SIG-M5 treated with dmso at 0.1 percent for 504 hours (cell line): ENCODE measurements around the gene RNU2-63P.
"Not testable (repeated sequence)": the region's sequence is repeated elsewhere in the genome, so short reads cannot be mapped to it uniquely, and the experiment has no call there.

Experiments
- DNase-seq: peaks from one replicate; lab custom pipeline; 2025; ENCODE audit not compliant: unreplicated experiment; lab: John Stamatoyannopoulos, UW

Gene RNU2-63P

DNA sequence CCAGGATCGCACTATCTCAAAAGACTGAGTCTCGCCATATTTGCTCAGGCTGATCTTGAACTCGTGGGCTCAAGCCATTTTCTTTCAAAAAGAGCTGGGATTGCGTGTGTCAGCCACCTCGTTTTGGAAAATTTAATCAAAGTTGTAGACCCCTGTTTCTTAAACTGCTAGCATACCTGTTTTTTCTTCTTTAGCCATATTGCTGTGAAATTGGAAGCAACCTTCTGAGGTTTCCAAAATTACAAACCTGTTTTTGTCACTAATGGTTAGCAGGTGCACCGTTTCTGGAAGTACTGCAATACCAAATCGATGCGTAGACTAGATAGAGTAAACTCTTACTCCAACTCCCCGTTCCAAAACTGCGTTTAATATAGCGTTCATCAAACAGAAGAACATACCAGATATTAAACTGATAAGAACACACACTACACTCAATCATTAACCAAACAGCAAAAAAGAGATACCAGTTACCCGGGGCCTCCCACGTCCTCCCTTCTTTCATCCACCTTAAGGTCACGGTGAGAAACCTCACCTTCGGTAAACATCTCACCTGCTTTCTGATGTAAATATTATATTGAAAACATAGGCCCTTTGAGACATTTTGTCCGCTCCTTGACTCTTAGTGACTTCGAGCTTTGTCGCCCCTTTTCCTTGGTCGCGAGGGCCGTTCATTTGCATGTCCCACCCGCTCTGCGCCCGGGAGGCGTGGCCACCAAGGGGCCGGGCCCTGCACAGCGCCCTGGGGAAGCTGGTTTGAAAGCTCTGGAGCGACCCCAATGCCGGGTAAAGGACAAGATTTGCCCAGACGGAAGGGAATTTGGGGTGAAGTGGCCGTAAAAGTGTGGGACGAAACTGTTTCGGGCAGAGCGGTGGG is at the start of gene RNU2-63P:
Gene RNU2-63P (minus strand): TSS at position 462 of the 874 bp plus-strand sequence.
- peak; percentile 93 for DNase-seq

DNA sequence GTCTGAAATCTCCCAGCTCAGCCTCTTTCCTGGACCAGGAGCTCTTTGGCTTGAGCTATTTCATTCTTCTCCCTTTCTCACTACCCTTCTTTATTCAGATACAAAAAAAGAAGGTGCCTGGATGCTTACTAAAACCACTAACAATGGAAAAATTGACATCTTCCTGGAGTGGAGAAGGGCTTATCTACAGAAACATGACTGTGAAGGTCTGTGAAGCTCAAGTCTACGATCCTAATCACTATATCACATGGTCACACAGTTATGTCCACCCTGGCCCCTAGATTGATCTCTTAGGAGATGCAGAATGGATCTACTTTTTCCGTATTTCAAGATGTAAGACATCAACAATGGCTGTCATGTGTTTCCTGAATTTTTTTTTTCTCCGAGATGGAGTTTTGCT is 44.9 kb upstream of the RNU2-63P start:
- DNase-seq, result no peak

DNA sequence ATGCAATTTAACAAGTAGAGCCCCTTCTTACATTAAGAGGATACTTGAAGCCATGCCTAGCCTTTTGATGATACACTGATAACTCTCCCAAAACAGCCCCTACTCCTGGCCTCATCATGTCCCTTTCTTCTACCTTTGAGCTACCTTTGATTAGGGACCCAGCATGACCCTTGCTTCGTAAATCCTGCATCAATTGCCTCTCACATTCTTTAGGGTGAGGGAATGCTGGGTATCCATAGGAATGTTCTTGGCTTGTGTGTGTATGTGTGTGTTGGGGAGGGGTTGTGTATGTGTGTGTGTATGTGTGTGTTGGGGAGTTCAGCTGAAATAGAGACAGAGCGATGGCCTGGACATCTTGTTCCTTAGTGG is 44.5 kb upstream of the RNU2-63P start:
- no peak for DNase-seq

DNA sequence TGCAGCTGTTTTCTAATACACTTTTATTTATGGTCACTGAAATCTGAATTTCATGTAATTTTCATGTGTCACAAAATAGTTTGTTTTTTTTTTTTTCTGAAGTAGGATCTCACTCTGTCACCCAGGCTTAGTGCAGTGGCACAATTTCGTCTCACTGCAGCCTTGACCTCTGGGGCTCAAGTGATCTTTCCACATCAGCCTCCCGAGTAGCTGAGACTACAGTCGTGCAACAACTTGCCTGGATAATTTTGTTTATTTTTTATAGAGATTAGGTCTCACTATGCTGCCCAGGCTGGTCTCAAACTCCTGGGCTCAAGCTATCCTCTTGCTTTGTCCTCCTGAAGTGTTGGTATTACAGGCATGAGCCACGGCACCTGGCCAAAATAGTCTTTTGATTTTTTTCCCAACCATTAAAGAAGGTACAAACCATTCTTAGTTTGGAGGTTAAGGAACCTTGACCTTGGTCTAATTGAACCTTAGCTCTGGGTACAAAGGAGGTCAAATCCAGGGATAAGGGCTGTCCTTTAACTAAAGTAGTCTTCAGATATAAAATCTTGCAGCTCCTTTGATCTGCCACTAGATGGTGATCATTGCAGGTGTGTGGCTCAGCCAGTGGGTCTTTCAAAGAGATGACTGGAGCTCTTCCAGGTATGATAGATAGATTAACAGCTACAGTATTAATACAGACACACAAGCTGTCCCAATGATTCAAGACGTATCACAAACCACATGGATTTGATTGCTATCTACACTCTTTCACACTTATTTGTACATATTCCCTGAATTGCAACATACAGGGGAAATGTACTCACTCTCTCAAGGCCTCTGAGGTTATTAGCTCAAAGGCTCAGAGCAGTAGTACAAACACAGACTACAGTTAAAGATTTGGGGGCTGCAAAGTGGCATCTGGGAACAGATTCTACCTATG is 43.9 kb upstream of the RNU2-63P start:
- DNase-seq, result peak; percentile 70

DNA sequence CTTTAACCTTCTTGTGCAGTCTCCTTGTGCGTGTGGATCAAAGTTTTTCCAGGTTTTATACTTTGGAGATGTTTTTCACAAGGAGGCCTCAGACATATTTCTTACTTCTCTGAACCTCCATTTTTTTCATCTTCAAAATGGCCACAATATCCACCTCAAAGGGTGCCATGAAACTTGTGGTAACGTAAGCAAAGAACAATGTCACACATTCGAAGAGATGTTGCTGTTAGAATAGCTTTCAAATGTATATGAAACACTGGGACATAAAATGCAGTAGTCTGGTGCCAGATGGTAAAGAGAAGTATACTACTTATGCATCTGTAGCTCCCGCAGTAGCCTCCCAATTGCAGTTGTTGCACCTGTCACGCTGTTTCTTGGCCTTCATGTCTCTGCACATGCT is 41.8 kb upstream of the RNU2-63P start:
- no peak for DNase-seq

DNA sequence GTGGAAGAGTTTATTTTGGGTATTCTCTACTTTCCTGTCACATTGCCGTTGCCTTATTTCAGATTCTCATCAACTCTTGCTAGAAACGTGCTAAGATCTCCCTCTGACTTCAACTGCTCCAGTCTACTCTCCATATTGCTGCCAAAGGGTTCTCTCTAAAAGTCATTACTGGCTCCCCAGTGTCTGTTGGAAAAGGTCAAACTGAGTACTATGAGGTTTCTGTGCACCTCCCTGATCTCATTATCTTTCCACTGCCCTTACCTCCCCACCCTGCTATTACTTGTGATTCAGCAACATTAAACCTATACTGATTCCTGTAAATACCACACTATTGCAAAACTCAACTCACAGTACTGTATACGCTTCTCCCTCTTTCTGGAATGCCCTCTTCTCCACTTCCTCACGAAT is 41.1 kb upstream of the RNU2-63P start:
- DNase-seq, result no peak

DNA sequence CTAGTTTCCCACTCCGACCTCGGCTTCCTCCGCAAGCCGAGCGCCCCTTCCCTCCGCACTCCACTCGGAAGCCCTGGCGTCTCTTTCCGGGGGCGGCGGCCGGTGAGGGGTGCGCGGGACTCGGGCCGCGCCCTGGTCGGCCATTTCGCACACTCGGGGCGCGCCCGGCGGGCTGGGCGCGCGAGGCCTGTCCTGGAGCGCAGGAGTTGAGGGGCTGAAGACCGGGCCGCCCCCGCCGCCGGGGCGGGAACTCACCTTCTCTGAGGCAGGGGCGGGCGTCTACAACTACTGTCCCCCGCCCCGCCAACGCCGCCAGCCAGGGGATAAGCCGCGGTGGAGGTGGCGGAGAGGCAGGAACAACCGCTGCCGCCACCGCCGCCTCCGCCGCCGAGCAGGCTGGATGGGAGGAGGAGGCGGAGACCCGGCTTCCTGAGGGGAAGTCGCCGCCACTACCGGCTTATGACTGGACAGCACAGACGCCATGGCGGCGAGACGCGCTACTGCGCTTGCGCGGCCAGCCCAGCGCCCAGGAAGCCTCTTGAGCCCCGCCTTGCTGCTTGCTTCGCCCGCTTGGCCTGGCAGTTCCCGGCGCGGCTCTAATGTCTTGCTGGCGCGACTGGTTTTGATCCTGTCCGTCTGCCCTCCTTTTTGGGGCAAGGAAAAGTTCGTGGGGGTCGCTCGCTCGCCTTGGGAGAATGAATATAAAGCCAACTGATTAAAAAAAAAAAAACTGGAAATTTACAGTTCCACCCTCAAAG is 39.2 kb upstream of the RNU2-63P start, which contains the start of gene KRCC1:
Gene KRCC1 (minus strand): TSS at position 413 of the 758 bp plus-strand sequence. CDS start 27,220 bp downstream, outside the sequence.
- peak; percentile 90 for DNase-seq

DNA sequence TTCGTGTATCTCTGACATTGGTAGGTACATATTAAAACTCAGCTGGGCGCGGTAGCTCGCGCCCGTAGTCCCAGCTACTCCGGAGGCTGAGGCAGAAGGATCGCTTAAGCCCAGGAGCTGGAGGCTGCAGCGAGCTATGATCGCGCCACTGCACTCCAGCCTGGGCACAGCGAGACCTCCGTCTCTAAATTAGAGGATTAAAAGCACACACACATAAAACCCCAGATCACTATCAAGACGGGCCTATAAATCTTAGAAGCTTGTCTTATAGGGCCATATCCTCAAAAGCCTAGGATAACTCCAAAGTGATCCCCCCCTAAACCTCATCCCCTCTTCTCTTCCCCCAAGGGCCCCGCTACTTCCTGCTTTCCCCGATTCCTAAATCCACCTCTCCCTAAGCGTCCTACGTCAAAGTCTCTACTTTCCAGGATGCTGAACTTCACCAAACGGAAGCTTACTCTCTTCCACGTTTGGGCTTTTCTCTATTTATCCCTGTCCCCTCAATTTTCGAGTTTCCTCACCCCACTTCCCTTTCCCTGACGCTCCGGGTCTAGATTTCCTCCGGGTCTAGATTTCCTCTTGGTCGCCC is 38.5 kb upstream of the RNU2-63P start:
- no peak for DNase-seq

DNA sequence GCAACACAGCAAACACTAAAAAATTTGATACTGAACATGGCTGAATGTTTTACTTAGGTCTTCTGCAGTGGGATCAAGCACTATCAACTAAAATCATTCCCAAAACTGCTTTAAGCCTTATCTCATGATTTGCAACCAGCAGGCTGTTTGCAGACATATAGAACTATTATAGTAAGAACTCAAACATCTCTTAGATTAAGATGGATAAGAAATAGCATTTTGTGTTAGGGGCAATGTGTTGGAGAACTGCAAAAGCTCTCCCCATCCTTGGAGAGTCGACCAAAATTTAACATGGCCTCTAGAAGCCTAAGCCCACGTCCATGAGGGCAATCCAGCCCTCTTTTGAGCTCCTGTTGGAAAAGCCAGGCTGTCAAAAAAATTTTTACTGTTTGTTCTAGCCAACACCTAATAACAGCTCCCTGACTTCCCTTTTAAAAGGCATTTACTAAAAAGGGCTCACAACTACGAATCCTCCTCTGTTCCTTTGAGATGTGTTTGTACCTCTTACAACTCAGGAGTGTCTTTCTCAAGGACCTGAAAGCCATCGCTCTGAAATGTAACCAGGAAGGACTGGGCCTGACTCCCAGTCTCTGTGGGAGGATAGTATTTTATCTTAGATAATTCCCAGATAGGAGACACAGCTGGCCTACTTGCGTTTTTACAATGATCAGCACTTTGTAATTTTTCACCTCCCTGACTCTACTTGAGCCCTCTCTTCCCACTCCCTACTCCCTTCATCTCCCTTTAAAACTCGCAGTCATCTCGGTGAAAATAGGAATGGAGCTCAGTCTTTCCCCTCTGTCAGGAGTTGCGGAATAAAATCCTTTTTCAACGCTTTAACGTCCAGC is 37.8 kb upstream of the RNU2-63P start:
- no peak for DNase-seq

DNA sequence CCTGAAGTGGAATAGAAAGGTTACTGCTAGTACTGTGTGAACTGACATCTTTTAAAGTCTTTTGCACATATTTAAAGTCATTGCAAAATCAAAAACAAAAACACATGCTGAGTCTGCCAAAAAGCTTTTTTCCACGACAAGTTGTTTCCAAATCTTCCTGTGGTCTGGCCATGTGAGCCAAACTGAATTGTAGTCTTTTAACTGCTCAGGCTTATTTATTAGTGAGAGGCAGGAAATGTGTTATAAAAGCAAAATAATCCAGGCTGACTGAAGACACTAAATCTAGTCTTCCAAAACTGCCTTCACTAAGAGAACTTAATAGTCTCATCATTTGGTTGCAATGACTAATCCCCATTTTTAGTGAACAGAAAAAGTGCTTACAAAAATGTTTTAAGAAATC is 36.9 kb upstream of the RNU2-63P start:
- DNase-seq, result no peak

DNA sequence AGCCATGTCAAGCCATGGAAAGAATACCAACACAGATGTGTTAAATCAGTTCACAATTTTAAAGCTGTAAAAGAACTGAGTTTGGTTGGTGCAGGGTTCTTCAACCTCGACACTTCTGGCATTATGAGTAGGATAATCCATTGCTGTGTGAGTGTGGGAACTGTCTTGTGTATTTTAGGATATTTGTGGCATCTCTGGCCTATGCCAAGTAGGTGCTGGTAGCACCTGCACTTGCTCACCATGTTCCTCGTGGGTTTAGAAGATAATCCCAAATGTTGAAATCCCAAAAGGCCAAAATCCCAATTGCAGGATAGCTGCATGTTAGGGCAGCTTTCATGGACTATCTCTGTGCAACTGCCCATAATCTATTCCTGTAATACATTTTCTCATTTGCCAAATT is 35.4 kb upstream of the RNU2-63P start:
- DNase-seq, result no peak

DNA sequence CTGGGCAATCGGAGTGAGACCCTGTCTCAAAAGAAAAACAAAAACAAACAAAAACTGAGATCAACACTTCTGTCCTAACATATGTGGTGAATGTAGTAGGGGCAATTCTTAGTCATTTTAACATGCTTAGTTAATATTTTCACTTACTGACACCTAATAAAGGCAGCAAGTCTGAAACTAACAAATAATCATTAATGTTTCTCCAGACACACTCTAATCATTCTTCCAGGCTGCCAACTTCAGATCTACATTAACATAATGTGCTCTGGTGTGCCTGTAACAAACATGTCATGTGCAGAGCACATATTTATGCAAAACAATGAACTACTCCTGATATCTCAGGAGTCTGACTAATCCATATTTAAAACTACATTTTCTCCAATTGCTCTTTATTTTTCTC is 33.3 kb upstream of the RNU2-63P start:
- DNase-seq, result no peak

DNA sequence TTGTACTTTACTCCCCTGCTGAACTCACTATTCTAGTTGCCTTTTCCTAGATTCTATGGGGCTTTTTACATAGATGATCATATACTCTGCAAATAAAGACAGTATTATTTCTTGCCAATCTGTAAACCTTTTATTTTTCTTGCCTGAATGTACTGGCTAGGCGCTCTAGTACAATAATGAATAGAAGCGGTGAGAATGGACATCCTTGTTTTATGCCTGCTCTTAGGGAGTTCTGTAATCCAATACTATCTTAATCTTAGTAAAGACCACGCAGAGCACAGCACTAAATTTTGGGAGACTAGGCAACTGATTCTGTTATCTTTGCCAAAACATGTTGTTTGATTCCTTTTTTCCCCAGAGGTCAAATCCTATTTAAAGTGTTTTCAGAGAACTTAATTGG is 32.2 kb upstream of the RNU2-63P start:
- DNase-seq, result no peak

DNA sequence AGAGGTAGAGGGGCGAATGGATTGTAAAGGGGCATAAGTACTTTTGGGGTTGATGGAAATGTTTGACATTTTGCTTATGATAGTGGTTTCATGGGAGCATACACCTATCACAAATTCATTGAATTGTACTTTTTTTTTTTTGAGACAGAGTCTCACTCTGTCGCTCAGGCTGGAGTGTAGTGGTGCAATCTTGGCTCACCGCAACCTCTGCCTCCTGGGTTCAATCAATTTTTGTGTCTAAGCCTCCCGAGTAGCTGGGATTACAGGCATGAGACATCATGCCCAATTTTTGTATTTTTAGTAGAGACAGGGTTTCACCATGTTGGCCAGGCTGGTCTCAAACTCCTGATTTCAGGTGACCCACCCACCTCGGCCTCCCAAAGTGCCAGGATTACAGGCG is 29.2 kb upstream of the RNU2-63P start:
- DNase-seq, result not testable (repeated sequence)

DNA sequence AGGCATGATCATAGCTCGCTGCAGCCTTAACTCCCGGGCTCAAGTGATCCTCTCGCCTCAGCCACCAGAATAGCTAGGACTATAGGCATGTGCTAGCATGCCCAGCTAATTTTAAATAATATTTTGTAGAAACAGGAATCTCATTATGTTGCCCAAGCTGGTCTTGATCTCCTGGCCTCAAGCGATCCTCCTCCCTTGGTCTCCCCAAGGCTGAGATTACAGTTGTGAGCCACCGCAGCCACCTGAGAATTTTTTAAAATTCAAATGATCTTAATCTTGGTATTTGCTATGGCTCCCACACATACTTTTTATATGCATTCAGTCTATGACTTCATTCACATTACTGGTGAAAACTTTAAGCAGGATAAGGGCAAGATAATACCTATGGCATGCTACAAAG is 26.1 kb upstream of the RNU2-63P start:
- no peak for DNase-seq

DNA sequence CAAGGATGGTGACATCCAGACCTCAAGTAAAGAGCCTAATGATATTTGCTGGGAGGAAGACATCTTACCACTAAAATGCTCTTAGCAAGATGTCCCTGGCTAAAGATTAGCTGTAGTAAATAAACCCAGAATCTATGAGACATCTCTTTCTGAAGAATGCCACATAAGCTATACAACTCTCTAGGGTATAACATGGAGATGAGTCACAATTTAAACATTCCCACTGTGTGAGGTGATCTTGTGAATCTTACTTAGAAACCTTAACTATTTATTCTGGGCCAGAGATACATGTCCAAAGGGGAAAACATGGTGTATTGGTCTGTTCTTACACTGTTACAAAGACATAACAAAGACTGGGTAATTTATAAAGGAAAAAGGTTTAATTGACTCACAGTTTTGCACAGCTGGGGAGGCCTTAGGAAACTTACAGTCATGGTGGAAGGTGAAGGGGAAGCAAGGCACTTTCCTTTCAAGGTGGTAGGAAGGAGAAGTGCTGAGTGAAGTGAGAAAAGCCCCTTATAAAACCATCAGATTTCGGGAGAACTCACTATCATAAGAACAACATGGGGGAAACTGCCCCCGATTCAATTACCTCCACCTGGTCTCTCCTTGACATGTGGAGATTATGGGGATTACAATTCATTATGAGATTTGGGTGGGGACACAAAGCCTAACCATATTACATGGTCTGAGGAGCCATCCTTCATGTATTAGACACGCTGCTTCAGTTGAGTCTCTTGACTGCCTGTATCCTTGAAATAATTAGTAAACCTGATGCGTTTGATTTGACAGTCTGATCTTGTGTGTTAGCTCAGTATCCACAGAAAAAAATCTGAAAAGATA is 22.1 kb upstream of the RNU2-63P start:
- no peak for DNase-seq

DNA sequence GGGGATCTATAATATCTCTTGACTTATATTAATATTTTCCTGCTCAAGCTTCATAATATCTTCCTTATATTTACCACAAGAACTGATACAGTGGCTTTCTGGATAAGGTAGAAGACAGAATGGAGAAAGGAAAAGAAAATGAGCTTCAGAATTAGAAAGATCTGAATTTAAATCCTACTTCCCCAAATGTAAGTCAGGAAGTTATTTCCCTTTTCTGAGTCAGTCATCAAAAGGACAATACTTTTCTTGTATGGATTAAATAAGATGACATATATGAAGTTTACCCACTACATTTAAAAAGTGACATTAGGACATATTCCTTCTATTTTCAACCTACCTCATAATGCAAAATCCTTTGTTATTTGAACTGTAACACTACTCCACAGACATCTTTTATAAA is 20.3 kb upstream of the RNU2-63P start:
- DNase-seq, result peak; percentile 47

DNA sequence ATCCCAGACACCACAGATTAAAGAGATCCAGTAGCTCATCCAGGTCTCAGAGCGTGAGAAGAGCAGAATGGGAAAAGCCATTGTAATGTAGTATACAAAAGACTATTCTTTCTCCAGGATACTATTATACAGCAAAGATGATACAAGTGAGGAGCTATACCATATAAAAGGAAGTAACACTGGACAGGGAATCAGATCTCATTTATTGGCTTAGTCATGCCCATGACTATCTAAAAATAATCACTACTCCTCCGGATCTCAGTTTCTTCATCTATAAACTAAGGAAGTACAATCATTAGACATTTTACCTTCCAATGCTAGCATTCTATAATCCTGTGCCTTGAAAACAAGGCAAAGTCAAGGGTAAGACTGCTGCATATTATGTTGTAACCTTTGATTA is 19.8 kb upstream of the RNU2-63P start:
- no peak for DNase-seq
